Measurements from ENCODE around the gene FBXW11.

FBXW11 gene

GRCh38 chr5:171882118-171882517 is 124.3 kb downstream of the FBXW11 start:
- in situ Hi-C loops (cut with MboI; ENCODE audit: low sequenced_read_pairs): no loop called here

DNA sequence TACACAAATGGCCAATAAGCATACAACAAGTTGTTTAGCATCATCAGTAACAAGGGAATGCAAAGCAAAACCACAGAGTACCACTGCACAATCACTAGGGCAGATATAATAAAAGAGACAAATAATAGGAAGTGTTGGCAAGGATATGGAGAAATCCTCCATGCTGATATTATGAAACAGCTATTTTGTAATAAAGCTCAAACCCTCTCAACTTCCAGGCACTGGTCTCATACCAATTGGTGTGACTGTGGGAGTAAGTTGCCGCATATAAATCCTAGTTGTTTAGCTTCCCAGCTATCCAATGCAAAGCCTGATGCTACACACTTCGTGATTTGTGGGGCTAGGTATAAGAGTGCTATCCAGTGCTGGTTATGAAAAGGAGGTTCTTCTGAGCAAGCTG is 132.2 kb downstream of the FBXW11 start:
- in situ Hi-C loops (cut with MboI; ENCODE audit: low sequenced_read_pairs): no loop called here

- in situ Hi-C loops (cut with MboI; ENCODE audit: low sequenced_read_pairs): no loop called here
Measured at GRCh38 chr5:171872666-171873065, 133.8 kb downstream of the FBXW11 start.

DNA sequence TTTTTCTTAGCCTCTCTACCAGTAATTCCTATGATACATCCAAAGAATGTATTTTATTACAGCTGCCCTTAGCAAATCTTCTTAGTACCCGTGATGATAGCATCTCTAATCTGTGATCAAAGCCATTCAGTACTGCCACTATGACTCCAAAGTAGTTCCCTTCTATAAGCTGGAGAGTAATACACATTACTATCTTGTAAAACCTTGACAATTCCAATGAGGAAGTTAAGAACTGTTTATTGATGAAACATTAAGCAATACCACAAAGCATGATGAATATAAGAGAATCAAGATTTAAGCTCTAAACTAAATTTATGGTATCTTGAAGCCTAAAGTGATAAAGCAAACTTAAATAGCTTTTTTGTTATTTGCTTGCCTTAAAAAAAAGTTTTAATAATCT is 134.7 kb downstream of the FBXW11 start:
- in situ Hi-C loops (cut with MboI; ENCODE audit: low sequenced_read_pairs): no loop called here

DNA sequence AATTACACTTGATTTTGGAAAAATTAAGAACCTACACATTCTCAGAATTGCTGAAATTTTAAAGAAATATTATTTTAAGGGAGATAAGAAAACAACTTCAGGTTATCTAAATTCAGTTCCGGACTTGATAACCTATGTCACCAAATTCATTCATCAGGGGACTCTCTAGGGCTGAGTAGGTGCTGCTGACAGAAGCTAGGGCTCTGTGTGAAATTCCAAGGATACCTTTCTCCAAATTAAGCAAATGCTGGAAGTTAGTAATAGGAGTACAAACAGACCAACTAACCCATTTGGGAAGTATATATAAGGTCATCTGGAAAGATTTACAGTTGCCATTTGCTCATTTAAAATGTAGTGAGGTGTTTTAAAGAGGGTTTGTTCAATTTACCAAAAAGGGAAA is 136.5 kb downstream of the FBXW11 start:
- in situ Hi-C loops (cut with MboI; ENCODE audit: low sequenced_read_pairs): no loop called here

DNA sequence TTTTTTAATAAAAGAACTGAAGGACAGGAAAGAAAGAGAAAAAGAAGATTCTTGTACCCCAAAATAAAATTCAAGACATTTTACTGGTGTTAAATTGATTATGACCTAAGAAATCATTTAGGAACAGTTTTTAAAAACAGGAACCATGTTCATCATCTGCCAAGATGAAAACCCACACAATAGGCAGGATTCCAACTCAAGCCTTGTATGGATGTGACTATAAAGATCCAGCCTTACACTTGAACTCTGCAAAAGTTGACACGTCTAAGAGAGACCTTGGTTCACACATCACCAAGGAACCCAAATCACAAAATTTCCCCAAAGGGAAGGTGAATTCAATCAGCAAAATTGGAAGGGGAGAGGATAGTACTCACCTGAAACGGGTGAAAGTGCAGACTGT is 138.2 kb downstream of the FBXW11 start:
- in situ Hi-C loops (cut with MboI; ENCODE audit: low sequenced_read_pairs): no loop called here

DNA sequence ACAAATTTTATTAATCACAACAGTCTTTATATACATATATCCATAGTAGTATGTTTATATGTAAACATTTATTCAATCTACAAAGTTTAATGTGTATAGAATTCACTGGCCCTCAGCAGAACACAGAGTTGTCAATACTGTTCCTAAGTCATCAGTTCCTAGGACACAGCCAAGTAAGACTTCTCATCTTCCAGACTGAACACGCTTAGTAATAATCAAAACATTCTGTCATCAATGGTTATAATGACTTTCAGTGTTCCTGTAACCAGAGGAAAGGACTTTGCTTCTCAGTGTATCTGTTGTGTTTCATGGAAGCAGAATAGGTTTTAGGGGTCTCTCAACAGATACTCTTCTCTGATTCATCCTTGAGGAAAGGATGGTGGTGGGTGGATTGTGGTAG is 138.7 kb downstream of the FBXW11 start:
- in situ Hi-C loops (cut with MboI; ENCODE audit: low sequenced_read_pairs): no loop called here

DNA sequence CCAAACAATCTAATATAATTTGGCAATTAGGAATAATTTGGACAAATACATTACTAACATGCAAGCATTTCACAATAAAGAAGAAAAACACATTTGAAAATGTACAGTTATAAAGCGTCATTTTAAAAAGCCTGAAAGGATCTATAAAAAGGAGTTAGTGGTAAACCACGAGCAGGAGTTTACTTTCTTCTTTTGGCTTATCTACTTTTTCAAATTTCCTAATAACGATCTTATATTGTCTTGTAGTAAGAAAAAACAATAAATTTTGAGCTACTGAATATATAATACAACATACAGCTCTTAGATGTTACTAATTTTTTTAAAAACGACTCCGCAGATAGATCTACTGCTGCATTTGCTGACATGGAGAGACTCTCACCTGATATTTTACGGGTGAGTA is 141.0 kb downstream of the FBXW11 start:
- in situ Hi-C loops (cut with MboI; ENCODE audit: low sequenced_read_pairs): no loop called here

DNA sequence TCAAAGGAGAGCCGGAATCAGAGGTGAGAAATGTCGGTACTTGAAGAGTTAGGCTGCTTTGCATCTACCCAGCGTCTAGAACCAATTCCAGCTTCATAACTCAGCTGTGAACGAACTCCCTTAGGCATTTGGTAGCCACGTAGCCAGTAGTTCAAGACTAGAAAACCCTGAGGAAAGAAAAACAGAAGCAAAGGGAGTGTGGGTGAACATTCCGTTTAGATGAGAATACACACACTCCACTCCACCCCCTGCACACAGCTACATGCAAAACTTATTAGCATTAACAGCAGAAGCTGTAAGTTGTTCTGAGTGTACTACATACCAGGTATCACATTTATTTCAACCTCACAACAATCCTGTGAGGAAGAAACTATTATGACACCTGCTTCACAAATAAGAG is 142.5 kb downstream of the FBXW11 start:
- in situ Hi-C loops (cut with MboI; ENCODE audit: low sequenced_read_pairs): no loop called here

DNA sequence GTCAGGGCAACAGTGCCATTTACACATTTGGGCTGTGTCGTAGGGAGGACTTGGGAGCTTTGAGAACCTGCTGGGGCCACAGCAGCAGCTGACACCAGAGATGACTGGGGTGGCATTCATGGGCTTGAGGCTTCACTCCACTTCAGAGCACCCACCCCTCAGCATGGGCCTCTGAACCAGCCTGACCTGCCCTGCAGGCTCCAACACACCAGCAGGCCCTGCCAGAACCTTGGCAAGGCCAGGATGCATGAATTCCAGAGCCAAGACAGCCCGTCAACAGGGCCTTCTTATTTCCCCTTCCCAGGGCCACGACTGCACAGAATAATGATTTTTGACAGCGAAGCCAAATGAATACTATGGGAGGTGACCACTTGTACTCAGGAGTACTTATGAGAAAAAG is 143.8 kb downstream of the FBXW11 start:
- in situ Hi-C loops (cut with MboI; ENCODE audit: low sequenced_read_pairs): no loop called here

DNA sequence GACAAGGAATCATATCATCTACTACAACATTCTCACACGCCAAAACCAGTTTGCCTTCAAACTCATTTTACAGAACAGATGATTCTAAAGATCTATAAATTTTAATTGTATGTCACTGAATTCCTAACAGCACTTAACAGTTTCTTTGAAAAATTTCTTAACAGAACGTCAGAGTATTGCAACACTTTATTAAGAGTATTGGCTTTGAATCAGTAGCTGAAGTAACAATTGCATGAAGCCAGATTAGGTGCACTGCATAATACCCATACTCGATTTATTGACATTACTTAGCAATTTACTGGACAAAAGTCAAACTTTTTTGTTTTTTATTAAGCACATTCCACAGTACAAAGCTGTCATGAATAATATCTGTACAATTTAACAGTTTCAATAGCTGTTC is 145.1 kb downstream of the FBXW11 start:
- in situ Hi-C loops (cut with MboI; ENCODE audit: low sequenced_read_pairs): no loop called here

DNA sequence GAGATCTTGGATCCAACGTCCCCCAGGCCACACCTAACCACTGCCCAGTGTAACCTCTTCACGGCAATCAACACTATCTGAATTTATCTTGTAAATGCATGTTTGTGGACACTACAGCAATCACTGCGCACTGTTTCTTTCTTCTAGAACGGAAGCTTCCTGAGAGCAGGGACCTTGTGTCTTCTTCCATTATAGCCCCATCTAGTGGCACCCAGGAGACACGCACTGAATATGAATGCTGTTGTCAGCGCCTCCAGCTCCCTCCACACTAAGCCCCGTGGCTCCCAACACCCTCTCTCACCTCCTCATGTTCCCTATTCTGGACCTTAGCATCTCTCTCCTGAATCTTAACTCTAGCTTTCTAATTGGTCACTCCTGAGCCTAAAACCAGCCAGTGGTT is 148.1 kb downstream of the FBXW11 start:
- in situ Hi-C loops (cut with MboI; ENCODE audit: low sequenced_read_pairs): no loop called here

GRCh38 chr5:171857489-171857876 is 149.0 kb downstream of the FBXW11 start:
- in situ Hi-C loops (cut with MboI; ENCODE audit: low sequenced_read_pairs): no loop called here

- in situ Hi-C loops (cut with MboI; ENCODE audit: low sequenced_read_pairs): no loop called here
Measured at GRCh38 chr5:171855798-171856763, 150.4 kb downstream of the FBXW11 start.

GRCh38 chr5:171855265-171855664 is 151.2 kb downstream of the FBXW11 start:
- in situ Hi-C loops (cut with MboI; ENCODE audit: low sequenced_read_pairs): no loop called here

DNA sequence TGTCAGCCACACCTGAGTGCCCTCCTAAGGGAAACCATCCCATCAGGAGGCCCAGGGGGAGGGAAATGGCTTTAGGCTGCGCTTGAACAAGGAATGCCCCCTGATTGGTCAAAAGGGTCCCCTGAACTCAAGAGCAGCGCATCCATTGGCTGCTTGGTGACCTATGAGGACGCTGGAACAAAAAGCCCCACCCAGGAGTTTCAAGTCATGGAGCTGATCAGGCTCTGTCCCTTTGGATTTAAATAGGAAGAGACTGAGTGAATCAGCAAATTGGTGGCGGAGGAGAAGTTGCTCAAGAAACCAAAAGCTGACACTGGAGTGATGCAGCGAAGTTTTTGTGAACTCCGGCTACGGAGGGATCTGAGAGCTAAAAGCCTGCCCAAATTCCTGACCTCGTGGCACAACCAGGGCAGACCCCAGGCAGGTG is 154.2 kb downstream of the FBXW11 start:
- in situ Hi-C loops (cut with MboI; ENCODE audit: low sequenced_read_pairs): no loop called here

DNA sequence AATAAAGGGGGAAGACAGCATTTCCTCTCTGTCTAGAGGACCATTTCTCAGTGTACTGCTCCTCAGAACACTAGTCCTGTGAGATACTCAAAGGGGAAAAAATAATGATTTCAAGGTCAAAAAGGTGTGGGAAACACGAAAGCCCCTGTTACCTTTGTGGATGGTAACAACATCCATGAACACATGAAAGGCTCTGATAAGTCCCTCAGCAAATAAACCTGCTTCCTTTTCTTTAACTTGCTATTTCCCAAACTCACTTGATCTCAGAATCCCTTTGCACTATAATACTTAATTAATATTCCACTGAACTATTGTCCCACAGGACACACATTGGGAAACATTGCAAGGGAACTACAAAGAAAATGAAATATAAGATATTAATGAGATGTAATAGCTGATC is 155.2 kb downstream of the FBXW11 start:
- in situ Hi-C loops (cut with MboI; ENCODE audit: low sequenced_read_pairs): no loop called here

DNA sequence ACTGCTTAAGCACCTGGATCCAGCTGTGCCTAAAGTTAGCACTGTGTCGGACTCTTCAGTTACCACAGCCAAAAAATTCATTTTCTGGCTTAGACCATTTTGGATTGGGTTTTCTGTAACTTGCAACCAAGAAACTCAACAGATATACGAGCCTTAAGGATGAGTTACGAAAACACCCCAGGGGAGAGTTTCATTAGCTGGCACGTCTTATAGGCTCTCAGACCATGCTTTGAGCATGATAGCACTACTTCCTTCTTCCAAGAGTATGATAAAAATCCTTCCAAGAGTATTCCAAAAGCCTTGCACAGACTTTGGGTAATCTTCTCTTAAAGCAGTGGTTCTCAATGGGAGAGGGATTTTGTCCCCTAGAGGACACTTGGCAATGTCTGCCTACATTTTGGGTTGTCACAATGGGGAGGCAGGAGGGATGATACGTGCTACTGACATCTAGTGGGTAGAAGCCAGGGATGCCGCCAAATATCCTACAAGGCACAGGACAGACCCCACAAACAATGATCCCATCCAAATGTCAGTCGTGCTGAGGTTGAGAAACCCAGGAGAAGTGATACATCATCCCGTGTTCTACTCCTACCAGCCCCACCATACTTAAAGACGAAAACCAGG is 156.0 kb downstream of the FBXW11 start:
- in situ Hi-C loops (cut with MboI; ENCODE audit: low sequenced_read_pairs): no loop called here

GRCh38 chr5:171849585-171850323 is 156.7 kb downstream of the FBXW11 start:
- in situ Hi-C loops (cut with MboI; ENCODE audit: low sequenced_read_pairs): no loop called here

DNA sequence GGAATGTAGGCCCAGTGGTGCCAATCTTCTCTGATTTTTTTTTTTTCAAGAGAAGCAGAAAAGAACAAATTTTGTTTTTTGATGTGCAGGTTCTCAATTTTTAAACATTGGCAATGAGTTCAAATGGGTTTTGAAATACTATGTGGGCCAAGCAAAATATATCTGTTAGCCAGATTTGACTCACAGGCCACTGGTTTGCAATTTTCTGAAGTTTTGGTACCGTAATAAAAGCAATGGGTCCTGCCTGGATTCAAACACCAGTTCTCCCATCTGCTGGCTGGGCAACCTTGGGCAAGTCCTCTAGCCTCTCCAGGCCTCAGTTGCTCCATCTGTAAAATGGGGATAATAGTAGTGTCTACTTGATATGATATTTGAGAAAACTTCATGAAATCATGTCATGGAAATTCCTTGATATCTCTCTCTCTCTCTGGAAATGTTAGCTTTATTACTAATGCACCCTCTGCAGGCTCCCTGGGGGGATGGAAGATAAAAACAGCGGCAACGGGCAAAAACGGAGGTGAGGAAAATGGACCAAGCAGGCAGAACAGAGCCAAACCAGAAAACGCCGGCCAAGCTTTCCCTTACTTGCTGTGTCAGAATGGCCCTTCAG is 157.4 kb downstream of the FBXW11 start:
- in situ Hi-C loops (cut with MboI; ENCODE audit: low sequenced_read_pairs): no loop called here

DNA sequence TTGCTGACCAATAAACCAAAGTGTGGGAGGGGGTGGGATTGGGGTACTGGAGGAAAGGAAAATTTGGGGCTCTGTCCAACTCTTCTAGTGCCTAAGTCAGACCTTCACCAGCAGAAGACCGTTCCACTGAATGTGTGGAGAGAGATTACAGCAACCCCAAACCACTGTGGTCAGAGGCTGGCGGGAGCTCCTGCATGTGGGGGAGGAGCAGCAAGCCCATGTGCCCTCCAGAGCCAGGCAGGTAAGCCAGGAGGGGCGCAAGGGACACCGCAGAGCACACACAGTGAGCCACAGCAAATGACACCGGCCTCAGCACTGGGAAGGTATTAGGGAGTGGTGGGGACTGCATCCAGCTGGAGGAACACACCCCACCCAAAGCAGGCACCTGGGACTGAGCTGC is 158.0 kb downstream of the FBXW11 start:
- in situ Hi-C loops (cut with MboI; ENCODE audit: low sequenced_read_pairs): no loop called here
